GM12878 (cell line): ENCODE results near the gene ID3. TPM values are rescaled to one million over a fixed set of nuclear protein-coding genes. Genes with fewer than 3 reads are reported as not detected.

Experiments
- CBX5 ChIP-seq: sonication (generic); IDR thresholded peaks from 2 replicates; pipeline ENCODE4 v1.6.1; 2016; ENCODE audit warnings: low read depth, moderate library complexity, mild to moderate bottlenecking, inconsistent platforms
- CTCF ChIP-seq, 3 experiments: IDR thresholded peaks in 2 of 3; conservative IDR thresholded peaks in 1 of 3; 2 replicates each; pipeline ENCODE4 v1.5.1; 2011; ENCODE audit warnings: low read depth in 3 of 3, low read length in 3 of 3, mild to moderate bottlenecking in 3 of 3, control low read depth in 2 of 3, moderate library complexity in 2 of 3, inconsistent platforms in 1 of 3, mixed read lengths in 1 of 3; ENCODE audit not compliant: control insufficient read depth in 2 of 3, insufficient read depth in 1 of 3; ENCODE audit errors: extremely low read depth in 1 of 3
- E4F1 ChIP-seq: fragments of 450-650 bp; IDR thresholded peaks from 2 replicates; pipeline ENCODE4 v1.6.1; 2018; ENCODE audit warnings: borderline replicate concordance, mild to moderate bottlenecking; ENCODE audit not compliant: partially characterized antibody
- HDAC2 ChIP-seq: fragments of 200-600 bp; sonication (generic); IDR thresholded peaks from 2 replicates; pipeline ENCODE4 v1.6.1; 2017
- IRF5 ChIP-seq: fragments of 450-650 bp; IDR thresholded peaks from 2 replicates; pipeline ENCODE4 v1.6.1; 2017; ENCODE audit warnings: borderline replicate concordance
- KDM1A ChIP-seq: fragments of 200-600 bp; sonication (generic); IDR thresholded peaks from 2 replicates; pipeline ENCODE4 v1.6.1; 2016; ENCODE audit warnings: borderline replicate concordance
- NFYA ChIP-seq: IDR thresholded peaks from 2 replicates; pipeline ENCODE4 v1.6.1; 2011; ENCODE audit warnings: low read depth, mild to moderate bottlenecking, low read length, improper control_type of control experiment, borderline replicate concordance
- RBBP5 ChIP-seq: fragments of 200-600 bp; sonication (generic); conservative IDR thresholded peaks from 2 replicates; pipeline ENCODE4 v1.6.1; 2016
- RUNX3 ChIP-seq: IDR thresholded peaks from 2 replicates; pipeline ENCODE4 v1.6.1; 2012; ENCODE audit warnings: low read length, inconsistent platforms
- SMAD5 ChIP-seq: IDR thresholded peaks from 2 replicates; pipeline ENCODE4 v1.6.1; 2016; ENCODE audit warnings: antibody characterized with exemption, low read depth
- STAT1 ChIP-seq: fragments of 450-650 bp; conservative IDR thresholded peaks from 2 replicates; pipeline ENCODE4 v1.6.1; 2014; ENCODE audit warnings: antibody characterized with exemption, mild to moderate bottlenecking
- TBL1XR1 ChIP-seq: IDR thresholded peaks from 2 replicates; pipeline ENCODE4 v1.6.1; 2012; ENCODE audit warnings: low read depth, low read length, improper control_type of control experiment
- TCF12 ChIP-seq: IDR thresholded peaks from 2 replicates; pipeline ENCODE4 v1.6.1; 2011; ENCODE audit warnings: low read depth, mild to moderate bottlenecking, low read length
- ZBTB40 ChIP-seq: fragments of 450-650 bp; IDR thresholded peaks from 2 replicates; pipeline ENCODE4 v1.6.1; 2016; ENCODE audit warnings: mild to moderate bottlenecking, moderate library complexity, borderline replicate concordance
- polyA plus RNA-seq, 11 experiments: library from polyadenylated mRNA; depleted of rRNA in 4 of 11; unstranded in 6 of 11; stranded (reverse) in 5 of 11; fragments of >200 nt; fragmentation: Nextera tagmentation in 4 of 11; fragmentation: Illumina TruSeq in 1 of 11; extraction: Ambion mirVana in 4 of 11; extraction: Trizol in 1 of 11; gene quantifications; 1 replicate in 1 of 11; 2 replicates in 10 of 11; pipeline versions ENCODE4 v1.2.1 to v1.2.3, GENCODE V29; 2011 to 2016; ENCODE audit warnings: inconsistent platforms in 2 of 11, missing spikeins in 2 of 11, low read depth in 1 of 11
- total RNA-seq, 4 experiments: library from RNA; depleted of rRNA in 3 of 4; stranded (reverse); fragments of >200 nt in 3 of 4; fragmentation: Illumina TruSeq in 1 of 4; extraction: Trizol in 1 of 4; gene quantifications; 2 replicates each; pipeline versions ENCODE4 v1.2.1 to v1.2.3, GENCODE V29; 2013 to 2021

Gene ID3
- total and polyA plus RNA-seq, 10 of the 15 experiments (the other 5 are each of a cell fraction or from before 2014, with no cell fraction given), result 42.7 to 475 (median 207) TPM

- TF ChIP-seq E4F1, result no peak
- no peak for TF ChIP-seq STAT1
- peak; percentile 93 for TF ChIP-seq RUNX3
- no peak for TF ChIP-seq CTCF (IDR thresholded peaks at IDR 0.05 in 2 of 3, conservative IDR thresholded peaks at IDR 0.05 in 1 of 3; ENCODE audit: control insufficient read depth in 2 of 3, extremely low read depth in 1 of 3, insufficient read depth in 1 of 3, low read depth in 3 of 3, low read length in 3 of 3)
- no peak for TF ChIP-seq TBL1XR1
- no peak for TF ChIP-seq KDM1A
- TF ChIP-seq ZBTB40, result no peak
- peak; percentile 93 for TF ChIP-seq TCF12
- no peak for TF ChIP-seq SMAD5
- TF ChIP-seq HDAC2, result no peak
- peak; percentile 85; the same call in 1 of the 2 replicates for TF ChIP-seq CBX5
- TF ChIP-seq IRF5, result no peak
- no peak for TF ChIP-seq RBBP5
- TF ChIP-seq NFYA, result no peak
These were observed 30.9 kb downstream of the ID3 start (continued) for GRCh38 chr1:23528250-23528978.
